Measurements from ENCODE around the gene WNT5A.

- TF ChIP-seq CTCF (IDR thresholded peaks at IDR 0.05; ENCODE audit: low read length) (no peak), EZH2 (IDR thresholded peaks at IDR 0.05; ENCODE audit: borderline replicate concordance, low read length) (no peak)
These were observed 25.7 kb upstream of the WNT5A start for GRCh38 chr3:55512571-55513343.

Data from OCI-LY1 (cell line).